ENCODE results near the gene CBLC. TPM values are rescaled to one million over a fixed set of nuclear protein-coding genes. Genes with fewer than 3 reads are reported as not detected.
A peak's percentile ranks its signal among the peaks of the same experiment; 100 is the strongest.

Gene CBLC
- total RNA-seq, 6 donors from 2014 or later = 2.9 to 10.5 (median 4.5) TPM

DNA sequence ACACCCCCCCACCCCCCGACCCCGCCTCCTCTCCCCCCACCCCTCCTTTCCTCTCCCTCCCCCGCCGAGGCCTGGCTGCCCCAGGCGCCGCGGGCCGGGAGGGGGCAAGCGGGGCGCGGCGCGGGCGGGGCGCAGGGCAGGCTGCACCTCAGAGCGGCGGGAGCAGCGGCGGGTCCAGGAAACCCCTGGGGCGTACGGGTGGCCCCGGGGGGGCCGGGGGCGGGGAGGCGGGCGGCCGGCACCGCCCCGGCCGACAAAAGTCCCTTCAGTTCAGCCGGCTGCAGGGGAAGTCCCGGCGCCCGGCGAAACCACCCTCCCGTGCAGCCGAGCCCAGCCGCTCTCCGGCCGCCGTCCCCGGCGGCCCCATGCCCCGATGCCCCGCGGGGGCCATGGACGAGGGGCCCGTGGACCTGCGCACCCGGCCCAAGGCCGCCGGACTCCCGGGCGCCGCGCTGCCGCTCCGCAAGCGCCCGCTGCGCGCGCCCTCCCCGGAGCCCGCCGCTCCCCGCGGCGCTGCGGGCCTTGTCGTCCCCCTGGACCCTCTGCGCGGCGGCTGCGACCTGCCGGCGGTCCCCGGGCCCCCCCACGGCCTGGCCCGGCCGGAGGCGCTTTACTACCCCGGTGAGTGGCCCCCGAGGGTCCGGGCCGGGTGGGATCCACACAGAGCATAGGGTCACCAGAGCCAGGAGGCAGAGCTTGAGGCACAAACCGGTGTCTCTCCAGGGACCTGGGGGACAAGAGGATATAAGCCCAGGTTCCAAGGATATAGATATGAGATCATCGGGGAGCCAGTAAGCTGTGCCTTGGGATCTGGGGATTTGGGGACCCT is 29.1 kb upstream of the CBLC start, which contains the start of gene BCL3:
TSS of gene BCL3 (plus strand) at position 283 of the 829 bp plus-strand sequence. CDS start at position 366, 83 bp downstream.
- peak; percentile 89 to 96 for DNase-seq
- WGBS, 2 donors = 0 to 2% methylated on average over 2 to 24 of the region's 88 CpGs
- peaks cover 68 to 92% (median 79%) of the 10 kb centered on the region in 4 donors for H3K4me1 ChIP-seq
- TF ChIP-seq EP300 (IDR thresholded peaks at IDR 0.05) = peak in 1 of 4 donors; percentile 13
- TF ChIP-seq POLR2AphosphoS5 (IDR thresholded peaks at IDR 0.05) = peak; percentile 11 to 60
- TF ChIP-seq POLR2A (IDR thresholded peaks at IDR 0.05) = peak in 3 of 4 donors; percentile 55 to 61 (median 60)
- TF ChIP-seq, protein P1, sequence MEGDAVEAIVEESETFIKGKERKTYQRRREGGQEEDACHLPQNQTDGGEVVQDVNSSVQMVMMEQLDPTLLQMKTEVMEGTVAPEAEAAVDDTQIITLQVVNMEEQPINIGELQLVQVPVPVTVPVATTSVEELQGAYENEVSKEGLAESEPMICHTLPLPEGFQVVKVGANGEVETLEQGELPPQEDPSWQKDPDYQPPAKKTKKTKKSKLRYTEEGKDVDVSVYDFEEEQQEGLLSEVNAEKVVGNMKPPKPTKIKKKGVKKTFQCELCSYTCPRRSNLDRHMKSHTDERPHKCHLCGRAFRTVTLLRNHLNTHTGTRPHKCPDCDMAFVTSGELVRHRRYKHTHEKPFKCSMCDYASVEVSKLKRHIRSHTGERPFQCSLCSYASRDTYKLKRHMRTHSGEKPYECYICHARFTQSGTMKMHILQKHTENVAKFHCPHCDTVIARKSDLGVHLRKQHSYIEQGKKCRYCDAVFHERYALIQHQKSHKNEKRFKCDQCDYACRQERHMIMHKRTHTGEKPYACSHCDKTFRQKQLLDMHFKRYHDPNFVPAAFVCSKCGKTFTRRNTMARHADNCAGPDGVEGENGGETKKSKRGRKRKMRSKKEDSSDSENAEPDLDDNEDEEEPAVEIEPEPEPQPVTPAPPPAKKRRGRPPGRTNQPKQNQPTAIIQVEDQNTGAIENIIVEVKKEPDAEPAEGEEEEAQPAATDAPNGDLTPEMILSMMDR (IDR thresholded peaks at IDR 0.05) = peak in 2 of 6 experiments; percentile 22 to 36
- H3K9me3 ChIP-seq = no peaks in the 10 kb centered on the region
- H3K27ac ChIP-seq = peak within 1 kb of the TSS; percentile 94 to 98 (median 98)
- peak within 1 kb of the TSS; percentile 62 to 86 (median 74) for H3K4me3 ChIP-seq
- H3K36me3 ChIP-seq = peaks cover 0 to 26% (median 11%) of the 10 kb centered on the region in 4 donors
- H3K27me3 ChIP-seq = no peaks in the 10 kb centered on the region
- ATAC-seq (ENCODE audit: low FRiP score in 2 of 2) = peak; percentile 41 to 52

DNA sequence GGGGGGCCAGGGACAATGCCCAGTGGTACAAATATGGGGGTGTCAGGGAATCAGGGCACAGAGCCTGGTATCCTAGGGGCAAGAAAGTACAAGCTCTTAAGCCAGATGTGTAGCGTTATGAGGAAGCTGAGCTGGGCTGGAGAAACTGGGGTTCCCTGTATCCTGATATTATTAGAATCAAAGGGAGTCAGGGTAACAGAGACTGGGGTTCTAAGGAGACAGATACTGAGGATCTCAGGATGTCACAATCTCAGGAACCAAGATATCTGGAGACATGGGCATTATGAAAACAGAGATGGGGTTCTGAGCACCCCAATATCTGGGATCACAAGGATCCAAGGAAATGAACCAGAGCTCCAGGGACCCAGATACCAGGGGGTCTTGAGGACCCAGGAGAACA is 28.4 kb upstream of the CBLC start:
- H3K4me3 ChIP-seq = peak overlapping the region; percentile 62 to 86 (median 74)
- no peak for ATAC-seq (ENCODE audit: low FRiP score in 2 of 2)
- DNase-seq = no peak
- no peak for TF ChIP-seq EP300 (IDR thresholded peaks at IDR 0.05)
- no peak for TF ChIP-seq POLR2A (IDR thresholded peaks at IDR 0.05)
- TF ChIP-seq, protein P1 (IDR thresholded peaks at IDR 0.05) = no peak
- TF ChIP-seq POLR2AphosphoS5 (IDR thresholded peaks at IDR 0.05) = no peak
- WGBS, 2 donors = 8 to 22% methylated on average over 1 of the region's 1 CpG
- H3K36me3 ChIP-seq = peaks cover 0 to 26% (median 11%) of the 10 kb centered on the region in 4 donors
- H3K27me3 ChIP-seq = no peaks in the 10 kb centered on the region
- H3K27ac ChIP-seq = peak overlapping the region; percentile 94 to 98 (median 98)
- no peaks in the 10 kb centered on the region for H3K9me3 ChIP-seq
- peaks cover 61 to 92% (median 74%) of the 10 kb centered on the region in 4 donors for H3K4me1 ChIP-seq

DNA sequence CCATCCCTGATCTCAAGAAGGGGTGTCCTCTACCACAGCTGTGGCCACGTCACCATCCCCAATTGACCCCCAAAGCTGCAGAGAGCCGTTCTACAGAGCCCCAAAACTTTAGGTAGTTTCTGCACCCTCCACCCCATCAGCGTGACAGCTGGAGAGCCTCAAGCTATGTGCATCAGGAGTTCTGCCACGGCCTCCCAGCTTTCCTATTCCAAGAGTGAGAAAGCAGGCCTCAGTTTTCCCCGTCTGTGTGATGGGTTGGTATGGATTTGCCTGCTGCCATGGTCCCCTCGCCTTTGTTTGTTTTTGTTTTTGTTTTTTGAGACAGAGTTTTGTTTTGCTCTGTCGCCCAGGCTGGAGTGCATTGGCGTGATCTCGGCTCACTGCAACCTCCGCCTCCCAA is 27.7 kb upstream of the CBLC start:
- Histone ChIP-seq H3K27ac (peak overlapping the region; percentile 94 to 98 (median 98)), H3K36me3 (peaks cover 0 to 27% (median 11%) of the 10 kb centered on the region in 4 donors), H3K9me3 (no peaks in the 10 kb centered on the region), H3K27me3 (no peaks in the 10 kb centered on the region), H3K4me1 (peaks cover 59 to 92% (median 73%) of the 10 kb centered on the region in 4 donors), H3K4me3 (peak overlapping the region; percentile 62 to 86 (median 74))
- no peak for DNase-seq
- 58 to 74% methylated on average over 10 of the region's 10 CpGs for WGBS, 2 donors
- TF ChIP-seq, protein P1 (IDR thresholded peaks at IDR 0.05) = no peak
- no peak for TF ChIP-seq EP300 (IDR thresholded peaks at IDR 0.05)
- no peak for TF ChIP-seq POLR2AphosphoS5 (IDR thresholded peaks at IDR 0.05)
- no peak for TF ChIP-seq POLR2A (IDR thresholded peaks at IDR 0.05)
- no peak for ATAC-seq (ENCODE audit: low FRiP score in 2 of 2)

DNA sequence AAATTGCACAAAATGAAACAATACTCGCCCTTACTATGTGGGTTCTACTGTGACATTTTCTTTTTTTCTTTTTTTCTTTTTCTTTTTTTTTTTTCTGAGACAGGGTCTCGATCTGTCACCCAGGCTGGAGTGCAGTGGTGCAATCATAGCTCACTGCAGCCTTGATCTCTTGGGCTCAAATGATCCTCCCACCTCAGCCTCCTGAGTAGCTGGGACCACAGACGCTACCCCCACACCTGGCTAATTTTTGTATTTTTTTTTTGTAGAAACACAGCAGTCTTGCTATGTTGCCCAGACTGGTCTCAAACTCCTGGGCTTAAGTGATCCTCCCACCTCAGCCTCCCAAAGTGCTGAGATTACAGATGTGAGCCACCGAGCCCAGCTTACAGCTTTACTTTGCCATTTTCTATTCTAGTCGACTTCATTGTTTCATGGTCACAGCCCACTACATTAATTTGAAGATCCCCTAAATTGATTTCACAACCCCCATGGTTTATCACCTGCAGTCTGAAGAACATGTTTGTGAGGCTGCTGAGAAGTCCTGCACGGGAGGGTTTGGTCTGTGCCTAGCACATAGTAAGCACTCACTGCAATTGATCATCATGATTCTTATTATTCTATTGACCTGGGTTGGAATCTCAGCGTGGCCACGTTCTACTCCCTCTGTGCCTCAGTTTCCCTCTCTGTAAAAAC is 25.4 kb upstream of the CBLC start:
- WGBS, 2 donors = 59 to 60% methylated on average over 8 of the region's 8 CpGs

More for the DNA sequence above, 25.4 kb upstream of the CBLC start:
- TF ChIP-seq EP300 (IDR thresholded peaks at IDR 0.05) (no peak), POLR2A (IDR thresholded peaks at IDR 0.05) (no peak), POLR2AphosphoS5 (IDR thresholded peaks at IDR 0.05) (no peak)
- TF ChIP-seq, protein P1 (IDR thresholded peaks at IDR 0.05) = no peak
- Histone ChIP-seq H3K27me3 (no peaks in the 10 kb centered on the region), H3K36me3 (peaks cover 5 to 45% (median 19%) of the 10 kb centered on the region in 4 donors), H3K27ac (peak overlapping the region; percentile 95 to 98 (median 96)), H3K4me3 (peak overlapping the region; percentile 5 to 75 (median 45)), H3K9me3 (no peaks in the 10 kb centered on the region), H3K4me1 (peaks cover 60 to 93% (median 74%) of the 10 kb centered on the region in 4 donors)
- no peak for ATAC-seq (ENCODE audit: low FRiP score in 2 of 2)
- DNase-seq = no peak

Measured in upper lobe of left lung (tissue), 6 donors.